ENCODE data around the gene ZBTB18.

DNA sequence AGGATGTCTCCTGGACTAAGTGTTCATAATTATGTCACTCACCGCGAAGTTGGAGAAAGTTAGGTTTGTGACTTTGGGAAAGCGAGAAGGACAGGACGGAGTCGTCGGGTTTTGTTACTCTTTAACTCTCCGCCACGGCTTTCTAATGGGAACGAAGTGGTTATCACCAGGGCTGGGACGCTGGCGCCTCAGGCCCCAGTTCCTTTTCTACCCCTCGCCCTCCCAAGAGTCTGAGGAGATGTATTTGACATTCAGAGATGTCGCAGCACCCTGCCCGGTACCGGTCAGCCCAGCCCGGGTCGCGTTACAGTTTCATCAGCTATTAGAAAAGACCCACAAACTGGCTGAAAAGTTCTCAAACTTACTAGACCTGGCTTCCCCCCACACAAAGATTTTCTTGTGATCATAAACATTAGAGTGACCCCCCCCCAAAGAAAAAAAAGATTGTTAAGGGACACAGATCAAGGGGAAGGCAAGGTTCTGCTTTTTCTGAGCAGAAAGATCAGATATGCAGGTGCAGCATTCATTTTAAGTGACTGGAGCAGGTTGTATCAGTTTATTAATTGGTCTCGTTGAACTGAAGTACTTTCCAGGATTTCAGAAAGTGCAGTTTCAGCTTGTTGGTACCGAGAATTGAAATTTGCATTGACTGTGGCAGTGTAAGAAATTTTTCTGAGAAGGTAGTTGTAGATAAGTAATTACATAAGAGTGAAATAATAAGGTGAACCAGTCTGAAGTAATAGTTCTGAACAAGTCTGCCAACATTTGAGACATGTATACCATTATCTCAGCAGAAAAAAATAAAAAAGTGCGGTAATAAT is 859 bp upstream of the ZBTB18 start:
- no peak for TF ChIP-seq POLR2AphosphoS5 (IDR thresholded peaks at IDR 0.05; ENCODE audit: low read depth, low read length)
- TF ChIP-seq, protein P1, sequence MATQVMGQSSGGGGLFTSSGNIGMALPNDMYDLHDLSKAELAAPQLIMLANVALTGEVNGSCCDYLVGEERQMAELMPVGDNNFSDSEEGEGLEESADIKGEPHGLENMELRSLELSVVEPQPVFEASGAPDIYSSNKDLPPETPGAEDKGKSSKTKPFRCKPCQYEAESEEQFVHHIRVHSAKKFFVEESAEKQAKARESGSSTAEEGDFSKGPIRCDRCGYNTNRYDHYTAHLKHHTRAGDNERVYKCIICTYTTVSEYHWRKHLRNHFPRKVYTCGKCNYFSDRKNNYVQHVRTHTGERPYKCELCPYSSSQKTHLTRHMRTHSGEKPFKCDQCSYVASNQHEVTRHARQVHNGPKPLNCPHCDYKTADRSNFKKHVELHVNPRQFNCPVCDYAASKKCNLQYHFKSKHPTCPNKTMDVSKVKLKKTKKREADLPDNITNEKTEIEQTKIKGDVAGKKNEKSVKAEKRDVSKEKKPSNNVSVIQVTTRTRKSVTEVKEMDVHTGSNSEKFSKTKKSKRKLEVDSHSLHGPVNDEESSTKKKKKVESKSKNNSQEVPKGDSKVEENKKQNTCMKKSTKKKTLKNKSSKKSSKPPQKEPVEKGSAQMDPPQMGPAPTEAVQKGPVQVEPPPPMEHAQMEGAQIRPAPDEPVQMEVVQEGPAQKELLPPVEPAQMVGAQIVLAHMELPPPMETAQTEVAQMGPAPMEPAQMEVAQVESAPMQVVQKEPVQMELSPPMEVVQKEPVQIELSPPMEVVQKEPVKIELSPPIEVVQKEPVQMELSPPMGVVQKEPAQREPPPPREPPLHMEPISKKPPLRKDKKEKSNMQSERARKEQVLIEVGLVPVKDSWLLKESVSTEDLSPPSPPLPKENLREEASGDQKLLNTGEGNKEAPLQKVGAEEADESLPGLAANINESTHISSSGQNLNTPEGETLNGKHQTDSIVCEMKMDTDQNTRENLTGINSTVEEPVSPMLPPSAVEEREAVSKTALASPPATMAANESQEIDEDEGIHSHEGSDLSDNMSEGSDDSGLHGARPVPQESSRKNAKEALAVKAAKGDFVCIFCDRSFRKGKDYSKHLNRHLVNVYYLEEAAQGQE (IDR thresholded peaks at IDR 0.05; ENCODE audit: insufficient read depth in 1 of 2, low read depth in 2 of 2, low read length in 2 of 2): no peak
- no peak for TF ChIP-seq FOXP2 (optimal IDR thresholded peaks at IDR 0.05; ENCODE audit: borderline replicate concordance, extremely low read depth, extremely low read length, insufficient read depth)
